ENCODE data around the gene CANT1.

Gene CANT1

DNA sequence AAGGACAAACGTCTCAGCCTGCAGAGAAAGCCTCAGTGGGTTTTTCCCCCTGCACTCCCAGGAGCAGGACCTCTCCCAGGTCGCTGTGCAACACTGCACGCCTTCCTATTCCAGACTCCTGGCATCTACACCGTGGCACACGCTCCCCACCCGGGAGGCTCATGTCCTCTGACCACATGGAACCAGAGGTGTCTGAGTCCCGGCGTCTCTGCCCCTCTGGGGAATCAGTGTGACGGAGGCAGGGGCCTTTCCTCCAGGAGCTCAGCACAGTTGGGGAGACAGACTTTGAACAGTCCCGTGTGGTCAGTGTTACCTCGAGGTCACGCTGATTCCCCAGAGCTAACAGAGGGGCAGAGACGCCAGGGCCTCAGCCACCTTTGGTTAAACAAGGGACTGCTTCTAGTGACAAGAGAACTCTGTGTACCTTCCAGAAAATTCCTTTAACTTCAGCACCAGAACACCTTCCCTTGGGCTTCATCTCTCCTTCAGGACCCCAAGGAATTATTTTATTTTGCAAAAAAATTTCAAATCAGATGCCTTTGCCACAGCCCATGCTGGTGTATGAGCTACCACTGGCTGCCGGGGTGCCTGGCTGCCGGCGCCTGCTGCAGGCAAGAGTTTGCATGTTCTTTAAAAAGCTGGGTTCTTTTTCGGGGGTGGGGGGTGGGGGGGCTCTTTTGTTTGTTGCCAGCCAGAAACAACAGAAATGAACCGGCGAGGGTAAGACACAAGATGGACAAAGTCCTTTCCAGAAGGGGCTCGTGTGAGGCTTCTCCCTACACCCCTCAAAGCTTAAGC lies 6.6 kb downstream of the CANT1 start:
- no peaks in the 10 kb centered on the region for H3K27me3 ChIP-seq
- TF ChIP-seq CTCF (IDR thresholded peaks at IDR 0.05; ENCODE audit: low read depth, low read length): no peak

DNA sequence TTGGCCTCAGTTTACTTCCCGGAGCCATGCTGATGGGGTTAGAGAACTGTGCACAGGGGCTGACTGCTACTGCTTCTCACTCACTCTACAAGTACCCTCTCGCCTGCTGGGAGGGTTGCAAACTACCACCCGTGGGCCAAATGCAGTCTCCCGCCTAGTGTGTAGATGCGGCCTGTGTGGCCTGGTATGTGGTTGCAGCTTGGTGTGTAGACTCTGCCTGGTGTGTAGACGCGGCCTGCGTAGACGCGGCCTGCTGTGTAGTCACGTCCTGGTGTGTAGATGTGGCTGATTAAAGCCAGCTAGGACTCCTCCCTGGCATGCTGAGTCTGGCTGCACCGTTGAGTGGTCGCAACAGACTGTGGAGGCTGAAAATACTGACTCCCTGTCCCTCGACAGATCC lies 7.3 kb downstream of the CANT1 start:
- Histone ChIP-seq H3K4me3 (ENCODE audit: low read depth, low read length) (no peak overlapping the region), H3K9me3 (no peaks in the 10 kb centered on the region), H3K27me3 (no peaks in the 10 kb centered on the region), H3K36me3 (peaks cover 20% of the 10 kb centered on the region), H3K4me1 (peaks cover 5% of the 10 kb centered on the region; the same call in 1 of the 2 replicates)
- no peak for DNase-seq
- no peak for TF ChIP-seq CTCF (IDR thresholded peaks at IDR 0.05; ENCODE audit: low read depth, low read length)

More for the DNA sequence above, 6.6 kb downstream of the CANT1 start:
- H3K9me3 ChIP-seq: no peaks in the 10 kb centered on the region
- no peak overlapping the region for H3K4me3 ChIP-seq (ENCODE audit: low read depth, low read length)
- no peak for DNase-seq
- peaks cover 13% of the 10 kb centered on the region for H3K36me3 ChIP-seq
- H3K4me1 ChIP-seq: peaks cover 5% of the 10 kb centered on the region; the same call in 1 of the 2 replicates

DNA sequence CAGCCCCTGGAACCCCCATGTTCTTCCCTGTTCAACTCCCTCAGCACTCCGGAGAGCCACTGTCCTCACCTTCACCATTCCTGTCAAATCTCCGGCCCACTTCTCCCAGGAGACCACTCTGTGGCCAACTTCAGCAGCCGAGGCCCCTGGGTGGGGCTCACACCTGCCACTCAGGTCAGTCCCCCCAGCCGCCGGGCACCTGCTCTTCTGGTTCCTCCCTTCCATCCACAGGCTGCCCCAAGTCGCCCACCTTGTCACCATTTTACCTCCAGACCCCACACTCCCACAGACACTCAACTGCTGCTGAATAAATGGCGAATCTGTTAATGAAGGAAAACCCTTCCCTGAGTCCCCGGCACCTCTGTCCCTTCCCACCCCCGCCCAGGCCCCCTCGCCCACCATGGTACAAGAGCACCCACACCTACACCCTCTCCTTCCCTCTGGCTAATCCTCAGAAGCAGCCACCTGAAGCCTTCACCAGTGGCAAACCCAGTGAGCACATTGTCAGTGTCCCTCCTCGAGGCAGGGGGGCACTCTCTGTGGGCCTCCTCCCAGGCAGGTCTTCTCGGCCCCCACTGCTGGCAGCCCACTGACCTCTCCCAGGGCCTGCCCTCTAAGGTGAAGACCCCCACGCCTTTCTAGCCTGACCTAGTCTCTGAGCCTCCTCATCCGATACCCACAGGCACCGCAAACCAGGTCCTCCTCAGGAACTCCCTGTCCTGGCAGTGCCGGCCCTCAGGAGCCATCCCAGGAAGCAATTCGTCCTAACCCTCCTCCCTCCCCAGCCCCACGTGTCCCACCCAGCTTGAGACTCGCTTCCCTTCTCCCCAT lies 8.2 kb downstream of the CANT1 start:
- DNase-seq: no peak
- no peaks in the 10 kb centered on the region for H3K9me3 ChIP-seq
- peaks cover 5% of the 10 kb centered on the region; the same call in 1 of the 2 replicates for H3K4me1 ChIP-seq
- H3K27me3 ChIP-seq: no peaks in the 10 kb centered on the region
- H3K4me3 ChIP-seq (ENCODE audit: low read depth, low read length): no peak overlapping the region
- peaks cover 25% of the 10 kb centered on the region for H3K36me3 ChIP-seq
- TF ChIP-seq CTCF (IDR thresholded peaks at IDR 0.05; ENCODE audit: low read depth, low read length): no peak

GRCh38 chr17:79000396-79001189 lies 9.0 kb downstream of the CANT1 start:
- H3K4me3 ChIP-seq (ENCODE audit: low read depth, low read length): no peak overlapping the region
- H3K36me3 ChIP-seq: peaks cover 32% of the 10 kb centered on the region
- TF ChIP-seq CTCF (IDR thresholded peaks at IDR 0.05; ENCODE audit: low read depth, low read length): no peak
- H3K27me3 ChIP-seq: no peaks in the 10 kb centered on the region
- DNase-seq: no peak
- peaks cover 5% of the 10 kb centered on the region; the same call in 1 of the 2 replicates for H3K4me1 ChIP-seq
- no peaks in the 10 kb centered on the region for H3K9me3 ChIP-seq

- TF ChIP-seq CTCF (IDR thresholded peaks at IDR 0.05; ENCODE audit: low read depth, low read length): no peak
- Histone ChIP-seq H3K4me3 (ENCODE audit: low read depth, low read length) (no peak overlapping the region), H3K27me3 (no peaks in the 10 kb centered on the region), H3K9me3 (no peaks in the 10 kb centered on the region), H3K36me3 (peaks cover 32% of the 10 kb centered on the region), H3K4me1 (peaks cover 5% of the 10 kb centered on the region; the same call in 1 of the 2 replicates)
- DNase-seq: no peak
These were observed 9.6 kb downstream of the CANT1 start for GRCh38 chr17:78999947-79000395.

All from BE2C (cell line).